Progenitor cell of endocrine pancreas (in vitro differentiated cells): ENCODE data around the gene MAPK12. TPM values are rescaled to one million over a fixed set of nuclear protein-coding genes. Genes with fewer than 3 reads are reported as not detected.

Source experiments
- DNase-seq: peaks from one replicate; pipeline ENCODE4 v3.0.0; 2021; ENCODE audit warnings: low spot score; ENCODE audit not compliant: unreplicated experiment
- H3K27ac Mint-ChIP-seq: 2 replicates; pipeline ENCODE4 v1.8.0; 2021; ENCODE audit warnings: mild to moderate bottlenecking, moderate library complexity, mixed read lengths
- H3K27me3 Mint-ChIP-seq: 2 replicates; pipeline ENCODE4 v1.8.0; 2021; ENCODE audit warnings: mixed read lengths
- H3K36me3 Mint-ChIP-seq: 2 replicates; pipeline ENCODE4 v1.8.0; 2022; ENCODE audit warnings: mixed read lengths; ENCODE audit not compliant: insufficient read depth
- H3K4me1 Mint-ChIP-seq: 2 replicates; pipeline ENCODE4 v1.8.0; 2021; ENCODE audit warnings: low read depth, mixed read lengths
- H3K4me3 Mint-ChIP-seq: 2 replicates; pipeline ENCODE4 v1.8.0; 2021; ENCODE audit warnings: low read depth, mild to moderate bottlenecking, moderate library complexity, mixed read lengths
- H3K9me3 Mint-ChIP-seq: 2 replicates; pipeline ENCODE4 v1.8.0; 2021; ENCODE audit warnings: low read depth, mixed read lengths
- CTCF ChIP-seq: fragments of 200-600 bp; sonication (generic); IDR thresholded peaks from one replicate; pipeline ENCODE4 v1.5.0; 2021; ENCODE audit warnings: antibody characterized with exemption, mild to moderate bottlenecking; ENCODE audit not compliant: unreplicated experiment
- total RNA-seq: library from RNA; stranded (reverse); gene quantifications from 2 replicates; pipeline ENCODE4 v1.2.1, GENCODE V29; 2021

MAPK12 gene
- total RNA-seq, 1 donor from 2014 or later: 53.7 TPM

GRCh38 chr22:50243685-50244419 is 17.6 kb downstream of the MAPK12 start:
- Mint-ChIP-seq H3K36me3 (peaks cover 4% of the 10 kb centered on the region), H3K27ac (peak overlapping the region; percentile 96), H3K9me3 (no peaks in the 10 kb centered on the region), H3K27me3 (no peaks in the 10 kb centered on the region), H3K4me3 (peak overlapping the region; percentile 99), H3K4me1 (peaks cover 26% of the 10 kb centered on the region)
- TF ChIP-seq CTCF: no peak
- DNase-seq: no peak

GRCh38 chr22:50242406-50242949 is 19.0 kb downstream of the MAPK12 start:
- TF ChIP-seq CTCF: no peak
- Mint-ChIP-seq H3K9me3 (no peaks in the 10 kb centered on the region), H3K27me3 (no peaks in the 10 kb centered on the region), H3K4me3 (peak overlapping the region; percentile 99), H3K27ac (no peak overlapping the region), H3K4me1 (peaks cover 24% of the 10 kb centered on the region), H3K36me3 (peaks cover 6% of the 10 kb centered on the region)
- no peak for DNase-seq

DNA sequence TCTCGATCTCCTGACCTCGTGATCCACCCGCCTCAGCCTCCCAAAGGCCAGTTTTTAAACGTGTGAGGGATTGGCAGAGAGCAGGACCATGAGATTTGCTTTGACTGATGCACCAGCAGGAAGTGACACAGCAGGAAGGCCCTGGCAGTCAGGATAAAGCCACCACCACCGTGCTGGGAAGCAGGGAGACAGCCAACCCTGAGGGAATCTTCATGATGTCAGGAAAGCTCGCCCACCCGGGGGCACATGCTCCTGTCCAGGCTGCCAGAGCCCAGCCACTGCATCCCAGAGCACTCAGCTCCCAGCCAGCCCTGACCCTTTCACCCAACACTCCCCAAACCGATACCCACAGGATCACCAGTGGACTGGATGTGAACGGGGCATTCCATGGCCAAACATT is 22.7 kb downstream of the MAPK12 start:
- H3K9me3 Mint-ChIP-seq: no peaks in the 10 kb centered on the region
- DNase-seq: no peak
- H3K36me3 Mint-ChIP-seq: peaks cover 5% of the 10 kb centered on the region
- H3K4me1 Mint-ChIP-seq: peaks cover 17% of the 10 kb centered on the region
- no peak overlapping the region for H3K4me3 Mint-ChIP-seq
- no peak for TF ChIP-seq CTCF
- H3K27me3 Mint-ChIP-seq: no peaks in the 10 kb centered on the region
- no peak overlapping the region for H3K27ac Mint-ChIP-seq

DNA sequence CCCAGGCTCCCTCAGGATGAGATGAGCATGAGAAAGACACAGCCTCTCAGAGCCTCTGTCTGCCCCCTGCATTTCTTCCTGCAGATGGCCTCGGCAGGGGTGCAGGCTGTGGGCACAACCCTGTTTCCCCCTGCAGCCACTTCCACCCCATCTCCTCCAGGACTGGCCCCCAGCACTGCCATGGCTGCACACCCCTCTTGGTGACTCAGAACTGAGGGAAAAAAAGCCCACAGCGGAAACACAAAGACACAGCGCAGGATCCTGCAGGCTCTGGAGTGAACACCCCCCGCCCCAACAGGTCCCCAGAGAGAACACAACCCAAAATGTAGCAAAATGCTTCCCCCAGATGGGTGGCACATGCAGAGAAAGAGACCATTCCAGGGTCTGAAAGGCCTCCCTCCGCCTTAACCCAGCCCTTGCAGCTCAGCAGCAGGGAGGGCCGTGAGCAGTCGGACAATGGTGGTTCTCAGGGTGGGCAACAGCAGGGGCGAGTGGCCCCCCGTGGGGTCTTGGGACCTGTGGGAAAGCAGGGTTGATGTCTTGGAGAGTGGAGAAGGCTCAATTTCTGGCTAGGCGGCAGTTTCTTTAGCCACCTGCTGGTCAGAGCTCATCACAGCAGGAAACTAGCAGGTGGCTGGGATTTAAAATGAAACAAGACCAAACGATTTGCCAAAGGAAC is 24.6 kb downstream of the MAPK12 start:
- Mint-ChIP-seq H3K4me3 (no peak overlapping the region), H3K36me3 (peaks cover 5% of the 10 kb centered on the region), H3K9me3 (no peaks in the 10 kb centered on the region), H3K27ac (peak overlapping the region; percentile 52), H3K27me3 (no peaks in the 10 kb centered on the region), H3K4me1 (peaks cover 6% of the 10 kb centered on the region)
- DNase-seq: no peak
- TF ChIP-seq CTCF: peak; percentile 59

DNA sequence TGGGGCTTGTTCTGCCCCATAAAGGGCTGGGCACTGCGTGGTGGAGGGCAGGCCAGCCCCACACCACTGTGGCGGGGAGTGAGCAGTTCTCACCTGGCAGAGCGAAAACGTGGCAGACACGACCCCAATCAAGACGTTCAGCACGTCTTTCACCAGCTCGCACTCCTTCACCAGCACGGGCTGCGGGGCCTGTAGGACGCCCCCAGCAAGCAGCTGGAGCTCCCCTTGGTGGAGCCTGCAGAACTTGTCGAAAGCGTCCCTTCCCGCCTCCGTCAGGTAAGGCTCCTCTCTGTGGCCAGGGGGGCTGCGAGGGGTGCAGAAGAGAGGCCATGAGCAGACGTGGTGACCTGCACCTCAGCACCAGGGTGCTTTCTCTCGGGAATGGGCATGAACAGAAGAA is 28.3 kb downstream of the MAPK12 start:
- no peak overlapping the region for H3K4me3 Mint-ChIP-seq
- TF ChIP-seq CTCF: no peak
- DNase-seq: no peak

More for the DNA sequence above, 28.3 kb downstream of the MAPK12 start:
- Mint-ChIP-seq H3K36me3 (peaks cover 8% of the 10 kb centered on the region), H3K9me3 (no peaks in the 10 kb centered on the region), H3K27me3 (no peaks in the 10 kb centered on the region), H3K4me1 (no peaks in the 10 kb centered on the region), H3K27ac (no peak overlapping the region)
